Liver (tissue), 9 donors: ENCODE measurements around the gene RAET1G. TPM values are rescaled to one million over a fixed set of nuclear protein-coding genes. Genes with fewer than 3 reads are reported as not detected.

Source experiments
- DNase-seq: peaks from one replicate; pipeline ENCODE4 v3.0.0-alpha.2; 2017; ENCODE audit warnings: low spot score
- H3K27ac ChIP-seq, 2 donors: one replicate each; pipeline ENCODE4 v1.7.0; 2013; ENCODE audit warnings: inconsistent platforms in 2 of 2, low read length in 2 of 2, control low read depth in 1 of 2, low read depth in 1 of 2, mild to moderate bottlenecking in 1 of 2
- H3K27me3 ChIP-seq, 4 donors: one replicate each; pipeline versions ENCODE4 v1.6.1 to v1.7.0; 2013; ENCODE audit warnings: low read length in 3 of 4, inconsistent platforms in 1 of 4, mild to moderate bottlenecking in 1 of 4, moderate library complexity in 1 of 4; ENCODE audit not compliant: control insufficient read depth in 4 of 4, insufficient read depth in 4 of 4
- H3K36me3 ChIP-seq, 4 donors: one replicate each; pipeline versions ENCODE4 v1.6.1 to v1.7.0; 2013; ENCODE audit warnings: low read length in 3 of 4, mild to moderate bottlenecking in 3 of 4, low read depth in 1 of 4, moderate library complexity in 1 of 4; ENCODE audit not compliant: control insufficient read depth in 4 of 4, insufficient read depth in 3 of 4
- H3K4me1 ChIP-seq, 4 donors: one replicate each; pipeline versions ENCODE4 v1.6.1 to v1.7.0; 2013; ENCODE audit warnings: low read length in 3 of 4, mild to moderate bottlenecking in 3 of 4, moderate library complexity in 1 of 4; ENCODE audit not compliant: control insufficient read depth in 4 of 4, insufficient read depth in 4 of 4
- H3K4me3 ChIP-seq, 3 donors: one replicate each; pipeline versions ENCODE4 v1.6.1 to v1.7.0; 2013; ENCODE audit warnings: low read length in 3 of 3, control low read depth in 1 of 3, low read depth in 1 of 3, mild to moderate bottlenecking in 1 of 3
- H3K9ac ChIP-seq, 2 donors: one replicate each; pipeline ENCODE4 v1.7.0; 2013; ENCODE audit warnings: low read length in 2 of 2, mild to moderate bottlenecking in 2 of 2, moderate library complexity in 2 of 2, control low read depth in 1 of 2, low read depth in 1 of 2
- H3K9me3 ChIP-seq, 4 donors: one replicate each; pipeline versions ENCODE4 v1.6.1 to v1.7.0; 2013; ENCODE audit warnings: low read length in 3 of 4; ENCODE audit not compliant: control insufficient read depth in 4 of 4
- CTCF ChIP-seq: fragments of 150-350 bp; IDR thresholded peaks from 2 replicates; pipeline ENCODE4 v1.5.1; 2017; ENCODE audit warnings: improper control_type of control experiment, low read depth, low read length; ENCODE audit not compliant: missing input control
- EGR1 ChIP-seq, 2 donors: IDR thresholded peaks; 2 replicates each; pipeline ENCODE4 v1.6.1; 2016 to 2018; ENCODE audit warnings: antibody characterized with exemption in 2 of 2, low read depth in 2 of 2
- FOXA1 ChIP-seq: IDR thresholded peaks from 2 replicates; pipeline ENCODE4 v1.6.1; 2016; ENCODE audit warnings: antibody characterized with exemption
- FOXA2 ChIP-seq: IDR thresholded peaks from 2 replicates; pipeline ENCODE4 v1.6.1; 2016; ENCODE audit warnings: antibody characterized with exemption
- GABPA ChIP-seq, 2 donors: IDR thresholded peaks in 1 of 2; conservative IDR thresholded peaks in 1 of 2; 2 replicates each; pipeline ENCODE4 v1.6.1; 2016; ENCODE audit warnings: antibody characterized with exemption in 2 of 2, mild to moderate bottlenecking in 1 of 2, moderate library complexity in 1 of 2
- HNF4A ChIP-seq, 2 donors: conservative IDR thresholded peaks; 2 replicates each; pipeline ENCODE4 v1.6.1; 2016; ENCODE audit warnings: antibody characterized with exemption in 2 of 2, mild to moderate bottlenecking in 2 of 2
- HNF4G ChIP-seq: IDR thresholded peaks from 2 replicates; pipeline ENCODE4 v1.6.1; 2016; ENCODE audit warnings: antibody characterized with exemption
- JUND ChIP-seq, 2 donors: IDR thresholded peaks; 2 replicates each; pipeline ENCODE4 v1.6.1; 2016; ENCODE audit warnings: antibody characterized with exemption in 2 of 2
- NR2F2 ChIP-seq: IDR thresholded peaks from 2 replicates; pipeline ENCODE4 v1.6.1; 2016; ENCODE audit warnings: antibody characterized with exemption
- RAD21 ChIP-seq, 2 donors: IDR thresholded peaks; 2 replicates each; pipeline ENCODE4 v1.6.1; 2016; ENCODE audit warnings: antibody characterized with exemption in 2 of 2, mild to moderate bottlenecking in 2 of 2
- RXRA ChIP-seq, 2 donors: IDR thresholded peaks; 2 replicates each; pipeline ENCODE4 v1.6.1; 2017 to 2018; ENCODE audit warnings: antibody characterized with exemption in 2 of 2, mild to moderate bottlenecking in 1 of 2
- SP1 ChIP-seq: IDR thresholded peaks from 2 replicates; pipeline ENCODE4 v1.6.1; 2018; ENCODE audit warnings: antibody characterized with exemption, mild to moderate bottlenecking
- TAF1 ChIP-seq: conservative IDR thresholded peaks from 2 replicates; pipeline ENCODE4 v1.6.1; 2016; ENCODE audit warnings: antibody characterized with exemption, mild to moderate bottlenecking
- YY1 ChIP-seq: IDR thresholded peaks from 2 replicates; pipeline ENCODE4 v1.6.1; 2016; ENCODE audit warnings: antibody characterized with exemption, mild to moderate bottlenecking
- WGBS: extraction: QIAGEN DNeasy Blood & Tissue Kit; methylation state at CpG from one replicate; pipeline ENCODE4 v1.1.7; 2013; 5-methylcytosine and 5-hydroxymethylcytosine counted together
- polyA plus RNA-seq, 2 donors: library from polyadenylated mRNA; stranded (reverse) in 1 of 2; unstranded in 1 of 2; fragments of 200-250 nt in 1 of 2; fragments of >200 nt in 1 of 2; fragmentation: Nextera tagmentation in 1 of 2; extraction: Ambion mirVana in 1 of 2; gene quantifications; one replicate each; pipeline versions ENCODE4 v1.2.1 to v1.2.3, GENCODE V29; 2013 to 2015
- total RNA-seq, 2 donors: library from RNA; depleted of rRNA; stranded (reverse); fragments of >200 nt; gene quantifications; one replicate each; pipeline ENCODE4 v1.2.3, GENCODE V29; 2014
- TF ChIP-seq, protein P1 (sequence below): IDR thresholded peaks from 2 replicates; pipeline ENCODE4 v1.6.1; 2016; ENCODE audit warnings: antibody characterized with exemption, mild to moderate bottlenecking
- TF ChIP-seq, protein P2 (sequence below): IDR thresholded peaks from 2 replicates; pipeline ENCODE4 v1.6.1; 2016; ENCODE audit warnings: antibody characterized with exemption
- TF ChIP-seq, protein P3 (sequence below): IDR thresholded peaks from 2 replicates; pipeline ENCODE4 v1.6.1; 2016; ENCODE audit warnings: antibody characterized with exemption
- TF ChIP-seq, protein P4 (sequence below): IDR thresholded peaks from 2 replicates; pipeline ENCODE4 v1.6.1; 2016; ENCODE audit warnings: antibody characterized with exemption
- donor health status: healthy.
- donor health status: healthy.
- donor health status: healthy.
- donor health status: healthy.
- donor health status: healthy.

Gene RAET1G
- total and polyA plus RNA-seq, 4 donors, result not detected

- Histone ChIP-seq H3K4me1 (peaks cover 5 to 18% (median 9%) of the 10 kb centered on the region in 4 donors), H3K4me3 (peak overlapping the region in 1 of 3 donors; percentile 48), H3K27ac (no peak overlapping the region), H3K9me3 (peaks cover 0 to 8% (median 0%) of the 10 kb centered on the region in 4 donors), H3K27me3 (peaks cover 0 to 9% (median 5%) of the 10 kb centered on the region in 4 donors), H3K9ac (no peak overlapping the region), H3K36me3 (no peaks in the 10 kb centered on the region)
- WGBS, result 5% methylated on average over 103 of the region's 103 CpGs
- TF ChIP-seq NR2F2 (no peak), CTCF (no peak), YY1 (no peak), SP1 (no peak), HNF4G (no peak), HNF4A (conservative IDR thresholded peaks at IDR 0.05) (no peak), FOXA2 (no peak), TAF1 (no peak), RXRA (IDR thresholded peaks at IDR 0.05) (no peak), EGR1 (IDR thresholded peaks at IDR 0.05; ENCODE audit: low read depth in 2 of 2) (no peak), RAD21 (IDR thresholded peaks at IDR 0.05) (no peak), FOXA1 (no peak), JUND (IDR thresholded peaks at IDR 0.05) (no peak), GABPA (IDR thresholded peaks at IDR 0.05 in 1 of 2, conservative IDR thresholded peaks at IDR 0.05 in 1 of 2) (no peak)
- TF ChIP-seq, protein P1, sequence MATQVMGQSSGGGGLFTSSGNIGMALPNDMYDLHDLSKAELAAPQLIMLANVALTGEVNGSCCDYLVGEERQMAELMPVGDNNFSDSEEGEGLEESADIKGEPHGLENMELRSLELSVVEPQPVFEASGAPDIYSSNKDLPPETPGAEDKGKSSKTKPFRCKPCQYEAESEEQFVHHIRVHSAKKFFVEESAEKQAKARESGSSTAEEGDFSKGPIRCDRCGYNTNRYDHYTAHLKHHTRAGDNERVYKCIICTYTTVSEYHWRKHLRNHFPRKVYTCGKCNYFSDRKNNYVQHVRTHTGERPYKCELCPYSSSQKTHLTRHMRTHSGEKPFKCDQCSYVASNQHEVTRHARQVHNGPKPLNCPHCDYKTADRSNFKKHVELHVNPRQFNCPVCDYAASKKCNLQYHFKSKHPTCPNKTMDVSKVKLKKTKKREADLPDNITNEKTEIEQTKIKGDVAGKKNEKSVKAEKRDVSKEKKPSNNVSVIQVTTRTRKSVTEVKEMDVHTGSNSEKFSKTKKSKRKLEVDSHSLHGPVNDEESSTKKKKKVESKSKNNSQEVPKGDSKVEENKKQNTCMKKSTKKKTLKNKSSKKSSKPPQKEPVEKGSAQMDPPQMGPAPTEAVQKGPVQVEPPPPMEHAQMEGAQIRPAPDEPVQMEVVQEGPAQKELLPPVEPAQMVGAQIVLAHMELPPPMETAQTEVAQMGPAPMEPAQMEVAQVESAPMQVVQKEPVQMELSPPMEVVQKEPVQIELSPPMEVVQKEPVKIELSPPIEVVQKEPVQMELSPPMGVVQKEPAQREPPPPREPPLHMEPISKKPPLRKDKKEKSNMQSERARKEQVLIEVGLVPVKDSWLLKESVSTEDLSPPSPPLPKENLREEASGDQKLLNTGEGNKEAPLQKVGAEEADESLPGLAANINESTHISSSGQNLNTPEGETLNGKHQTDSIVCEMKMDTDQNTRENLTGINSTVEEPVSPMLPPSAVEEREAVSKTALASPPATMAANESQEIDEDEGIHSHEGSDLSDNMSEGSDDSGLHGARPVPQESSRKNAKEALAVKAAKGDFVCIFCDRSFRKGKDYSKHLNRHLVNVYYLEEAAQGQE, result no peak
- TF ChIP-seq, protein P2, sequence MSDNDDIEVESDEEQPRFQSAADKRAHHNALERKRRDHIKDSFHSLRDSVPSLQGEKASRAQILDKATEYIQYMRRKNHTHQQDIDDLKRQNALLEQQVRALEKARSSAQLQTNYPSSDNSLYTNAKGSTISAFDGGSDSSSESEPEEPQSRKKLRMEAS, result no peak
- TF ChIP-seq, protein P3, sequence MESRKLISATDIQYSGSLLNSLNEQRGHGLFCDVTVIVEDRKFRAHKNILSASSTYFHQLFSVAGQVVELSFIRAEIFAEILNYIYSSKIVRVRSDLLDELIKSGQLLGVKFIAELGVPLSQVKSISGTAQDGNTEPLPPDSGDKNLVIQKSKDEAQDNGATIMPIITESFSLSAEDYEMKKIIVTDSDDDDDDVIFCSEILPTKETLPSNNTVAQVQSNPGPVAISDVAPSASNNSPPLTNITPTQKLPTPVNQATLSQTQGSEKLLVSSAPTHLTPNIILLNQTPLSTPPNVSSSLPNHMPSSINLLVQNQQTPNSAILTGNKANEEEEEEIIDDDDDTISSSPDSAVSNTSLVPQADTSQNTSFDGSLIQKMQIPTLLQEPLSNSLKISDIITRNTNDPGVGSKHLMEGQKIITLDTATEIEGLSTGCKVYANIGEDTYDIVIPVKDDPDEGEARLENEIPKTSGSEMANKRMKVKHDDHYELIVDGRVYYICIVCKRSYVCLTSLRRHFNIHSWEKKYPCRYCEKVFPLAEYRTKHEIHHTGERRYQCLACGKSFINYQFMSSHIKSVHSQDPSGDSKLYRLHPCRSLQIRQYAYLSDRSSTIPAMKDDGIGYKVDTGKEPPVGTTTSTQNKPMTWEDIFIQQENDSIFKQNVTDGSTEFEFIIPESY, result no peak
- TF ChIP-seq, protein P4, sequence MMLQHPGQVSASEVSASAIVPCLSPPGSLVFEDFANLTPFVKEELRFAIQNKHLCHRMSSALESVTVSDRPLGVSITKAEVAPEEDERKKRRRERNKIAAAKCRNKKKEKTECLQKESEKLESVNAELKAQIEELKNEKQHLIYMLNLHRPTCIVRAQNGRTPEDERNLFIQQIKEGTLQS, result no peak
- DNase-seq, result no peak
These were observed 41.6 kb upstream of the RAET1G start for GRCh38 chr6:149964308-149965193.
